Measurements from ENCODE around the gene TELO2. TPM values are rescaled to one million over a fixed set of nuclear protein-coding genes. Genes with fewer than 3 reads are reported as not detected.
"Not testable (repeated sequence)": the region's sequence is repeated elsewhere in the genome, so short reads cannot be mapped to it uniquely, and the experiment has no call there.

The TELO2 gene
- total RNA-seq, 4 donors from 2014 or later, result 4.9 to 59.1 (median 39.0) TPM

- Histone ChIP-seq H3K9me3 (no peaks in the 10 kb centered on the region), H3K4me3 (no peak overlapping the region), H3K27ac (no peak overlapping the region), H3K36me3 (no peaks in the 10 kb centered on the region), H3K4me1 (no peaks in the 10 kb centered on the region), H3K27me3 (no peaks in the 10 kb centered on the region)
- no peak for DNase-seq
- no peak for TF ChIP-seq CTCF (IDR thresholded peaks at IDR 0.05)
- TF ChIP-seq POLR2A (IDR thresholded peaks at IDR 0.05), result no peak
- intact Hi-C loops (cut with DNase I; ENCODE audit: low total_unique reads), result no loop called here
Observed at GRCh38 chr16:1468426-1468810, 24.7 kb upstream of the TELO2 start.

- intact Hi-C loops (cut with DNase I; ENCODE audit: low total_unique reads); DNase-seq; H3K4me3 ChIP-seq; H3K36me3 ChIP-seq; H3K27me3 ChIP-seq; H3K27ac ChIP-seq; H3K9me3 ChIP-seq; H3K4me1 ChIP-seq: not testable (repeated sequence)
Observed at GRCh38 chr16:1469141-1469540, 24.0 kb upstream of the TELO2 start.

DNA sequence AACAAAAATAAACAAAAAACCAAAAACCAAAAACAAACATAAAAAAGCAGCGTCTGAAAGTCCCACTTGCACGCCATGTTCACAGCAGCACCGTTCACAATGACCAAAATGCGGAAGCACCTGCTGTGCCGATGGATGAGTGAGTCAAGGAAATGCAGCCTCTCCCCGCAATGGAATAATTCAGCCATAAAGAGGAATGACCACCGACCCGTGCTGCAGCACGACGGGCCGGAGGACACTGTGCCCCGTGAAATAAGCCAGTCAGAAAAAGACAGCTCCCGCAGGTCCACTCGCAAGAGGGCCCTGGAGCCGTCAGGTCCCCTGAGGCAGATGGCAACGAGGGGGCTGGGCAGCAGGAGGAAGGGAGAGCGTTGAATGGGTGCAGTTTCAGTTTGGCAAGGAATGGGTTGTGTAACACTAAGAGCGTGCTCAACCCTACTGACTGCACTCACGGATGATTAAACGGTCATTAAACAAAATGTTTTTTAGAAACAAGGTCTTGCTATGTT is 23.4 kb upstream of the TELO2 start:
- DNase-seq, result no peak
- H3K27me3 ChIP-seq, result no peaks in the 10 kb centered on the region
- no peaks in the 10 kb centered on the region for H3K36me3 ChIP-seq
- no peaks in the 10 kb centered on the region for H3K9me3 ChIP-seq
- no peak for TF ChIP-seq POLR2A (IDR thresholded peaks at IDR 0.05)
- TF ChIP-seq CTCF (IDR thresholded peaks at IDR 0.05), result no peak
- intact Hi-C loops (cut with DNase I; ENCODE audit: low total_unique reads), result no loop called here
- no peaks in the 10 kb centered on the region for H3K4me1 ChIP-seq
- H3K4me3 ChIP-seq, result no peak overlapping the region
- H3K27ac ChIP-seq, result no peak overlapping the region

- Histone ChIP-seq H3K4me1 (no peaks in the 10 kb centered on the region), H3K36me3 (no peaks in the 10 kb centered on the region), H3K4me3 (no peak overlapping the region), H3K27me3 (no peaks in the 10 kb centered on the region), H3K9me3 (no peaks in the 10 kb centered on the region), H3K27ac (no peak overlapping the region)
- DNase-seq, result no peak
- intact Hi-C loops (cut with DNase I; ENCODE audit: low total_unique reads), result no loop called here
- TF ChIP-seq CTCF (IDR thresholded peaks at IDR 0.05) (no peak), POLR2A (IDR thresholded peaks at IDR 0.05) (no peak)
Observed at GRCh38 chr16:1470481-1471251, 22.5 kb upstream of the TELO2 start.

GRCh38 chr16:1471569-1472194 is 21.5 kb upstream of the TELO2 start:
- Histone ChIP-seq H3K4me3 (no peak overlapping the region), H3K36me3 (no peaks in the 10 kb centered on the region), H3K27me3 (no peaks in the 10 kb centered on the region), H3K27ac (no peak overlapping the region), H3K4me1 (no peaks in the 10 kb centered on the region), H3K9me3 (no peaks in the 10 kb centered on the region)
- intact Hi-C loops (cut with DNase I; ENCODE audit: low total_unique reads), result no loop called here
- DNase-seq, result no peak
- no peak for TF ChIP-seq POLR2A (IDR thresholded peaks at IDR 0.05)
- no peak for TF ChIP-seq CTCF (IDR thresholded peaks at IDR 0.05)

Data from uterus (tissue), 4 donors.